WTC11 (cell line): Measurements from ENCODE around the gene TOR3A. TPM values are rescaled to one million over a fixed set of nuclear protein-coding genes. Genes with fewer than 3 reads are reported as not detected.

ENCODE experiments used
- ATAC-seq: fragments of 200-7000 bp; cut with Tn5 transposase; 2 replicates; pipeline ENCODE4 v1.10.0; 2021; ENCODE audit warnings: mild to moderate bottlenecking, moderate library complexity
- CTCF ChIA-PET: fragments of 300-600 bp; sonication (Branson Sonifier 250); formaldehyde crosslinking; loops from one replicate; lab custom pipeline; 2021; ENCODE audit warnings: antibody characterized with exemption; lab: Charles Lee
- POLR2A ChIA-PET: fragments of 350-600 bp; sonication (Branson Sonifier 250); formaldehyde crosslinking; loops from one replicate; lab custom pipeline; 2021; ENCODE audit warnings: antibody characterized with exemption; lab: Charles Lee
- DNase-seq: peaks from one replicate; pipeline ENCODE4 v3.0.0; 2021; ENCODE audit warnings: low spot score
- H3K27ac Mint-ChIP-seq: 2 replicates; pipeline ENCODE4 v1.8.0; 2021; ENCODE audit warnings: mixed read lengths
- H3K27me3 Mint-ChIP-seq: 2 replicates; pipeline ENCODE4 v1.8.0; 2021; ENCODE audit warnings: low read depth, mild to moderate bottlenecking, moderate library complexity, mixed read lengths
- H3K36me3 Mint-ChIP-seq: 2 replicates; pipeline ENCODE4 v1.8.0; 2021; ENCODE audit warnings: mixed read lengths
- H3K4me1 Mint-ChIP-seq: 2 replicates; pipeline ENCODE4 v1.8.0; 2022; ENCODE audit warnings: mixed read lengths
- H3K4me3 Mint-ChIP-seq: 2 replicates; pipeline ENCODE4 v1.8.0; 2021; ENCODE audit warnings: mild to moderate bottlenecking, moderate library complexity, mixed read lengths
- H3K9me3 Mint-ChIP-seq: 2 replicates; pipeline ENCODE4 v1.8.0; 2021; ENCODE audit warnings: mixed read lengths
- ATF6 ChIP-seq: sonication (generic); formaldehyde crosslinking; IDR thresholded peaks from 2 replicates; pipeline ENCODE4 v1.8.1; 2023; ENCODE audit warnings: mild to moderate bottlenecking, missing genetic modification reagents
- FOXP1 ChIP-seq: sonication (generic); formaldehyde crosslinking; IDR thresholded peaks from 2 replicates; pipeline ENCODE4 v1.8.0; 2022; ENCODE audit warnings: missing genetic modification reagents, mild to moderate bottlenecking, moderate library complexity, borderline replicate concordance
- GRHL2 ChIP-seq: fragments of 250-450 bp; sonication (Bioruptor Pico); IDR thresholded peaks from 2 replicates; pipeline ENCODE4 v1.8.0; 2022; ENCODE audit warnings: mild to moderate bottlenecking, moderate library complexity; ENCODE audit not compliant: insufficient replicate concordance, severe bottlenecking
- IRF2 ChIP-seq: sonication (generic); formaldehyde crosslinking; IDR thresholded peaks from 2 replicates; pipeline ENCODE4 v1.8.0; 2022; ENCODE audit warnings: low read depth, missing genetic modification reagents, borderline replicate concordance
- KAT7 ChIP-seq: sonication (generic); formaldehyde crosslinking; IDR thresholded peaks from 2 replicates; pipeline ENCODE4 v1.8.1; 2023; ENCODE audit warnings: missing genetic modification reagents, mild to moderate bottlenecking, borderline replicate concordance
- PRDM15 ChIP-seq: sonication (generic); formaldehyde crosslinking; IDR thresholded peaks from 2 replicates; pipeline ENCODE4 v1.8.0; 2022; ENCODE audit warnings: missing genetic modification reagents
- PREB ChIP-seq: sonication (generic); formaldehyde crosslinking; IDR thresholded peaks from 2 replicates; pipeline ENCODE4 v1.8.1; 2022; ENCODE audit warnings: mild to moderate bottlenecking, missing genetic modification reagents, moderate library complexity, borderline replicate concordance
- PRRX2 ChIP-seq: fragments of 250-450 bp; sonication (Bioruptor Pico); IDR thresholded peaks from 2 replicates; pipeline ENCODE4 v1.8.0; 2021; ENCODE audit warnings: mild to moderate bottlenecking
- TEAD1 ChIP-seq: sonication (generic); formaldehyde crosslinking; IDR thresholded peaks from 2 replicates; pipeline ENCODE4 v1.8.0; 2022; ENCODE audit warnings: mild to moderate bottlenecking, missing genetic modification reagents
- ZBTB43 ChIP-seq: sonication (generic); formaldehyde crosslinking; IDR thresholded peaks from 2 replicates; pipeline ENCODE4 v1.8.1; 2023; ENCODE audit warnings: mild to moderate bottlenecking, missing genetic modification reagents
- ZNF671 ChIP-seq: fragments of 250-450 bp; sonication (Bioruptor Pico); IDR thresholded peaks from 2 replicates; pipeline ENCODE4 v1.8.0; 2021; ENCODE audit warnings: mild to moderate bottlenecking
- total RNA-seq: library from RNA; stranded (reverse); gene quantifications from 3 replicates; pipeline ENCODE4 v1.2.3, GENCODE V29; 2021
- TF ChIP-seq, protein P1 (sequence below): sonication (generic); formaldehyde crosslinking; IDR thresholded peaks from 2 replicates; pipeline ENCODE4 v1.8.0; 2022; ENCODE audit warnings: mild to moderate bottlenecking, missing genetic modification reagents
- TF ChIP-seq, protein P2 (sequence below): fragments of 250-450 bp; sonication (Bioruptor Pico); IDR thresholded peaks from 2 replicates; pipeline ENCODE4 v1.9.0; 2021; ENCODE audit warnings: mild to moderate bottlenecking
- TF ChIP-seq, protein P3 (sequence below): fragments of 250-450 bp; sonication (Bioruptor Pico); IDR thresholded peaks from 2 replicates; pipeline ENCODE4 v1.9.0; 2021; ENCODE audit warnings: moderate library complexity, mild to moderate bottlenecking, inconsistent platforms, borderline replicate concordance

The TOR3A gene
- total RNA-seq, 1 experiment from 2014 or later = 20.5 TPM

- TF ChIP-seq PREB (CRISPR knock-in tag) (no peak), IRF2 (CRISPR knock-in tag) (no peak)
- TF ChIP-seq, all 79 proteins: peak for 6
These were observed 596 bp downstream of the TOR3A start (continued) for GRCh38 chr1:179082333-179082998.

- H3K4me3 Mint-ChIP-seq = peak overlapping the region; percentile 89
- H3K27ac Mint-ChIP-seq = no peak overlapping the region
- CTCF ChIA-PET = interaction anchor here (0.7 to 1.4 kb wide), 6 partner anchors 23 to 727 kb away, joined by 3 to 7 read pairs (median 4); partner anchors contain the start of gene SOAT1
- POLR2A ChIA-PET = interaction anchor here (1.0 kb wide), 1 partner anchor 112 kb away, joined by 3 read pairs; no protein-coding TSS in a partner anchor
- no peaks in the 10 kb centered on the region for H3K9me3 Mint-ChIP-seq
- ATAC-seq = no peak
- H3K36me3 Mint-ChIP-seq = peaks cover 7% of the 10 kb centered on the region; the same call in 1 of the 2 replicates
- no peak for TF ChIP-seq PRDM15 (CRISPR knock-in tag)
- TF ChIP-seq ZNF671 (CRISPR knock-in tag) = no peak
- TF ChIP-seq PRRX2 (CRISPR knock-in tag) = no peak
- TF ChIP-seq, protein P1, sequence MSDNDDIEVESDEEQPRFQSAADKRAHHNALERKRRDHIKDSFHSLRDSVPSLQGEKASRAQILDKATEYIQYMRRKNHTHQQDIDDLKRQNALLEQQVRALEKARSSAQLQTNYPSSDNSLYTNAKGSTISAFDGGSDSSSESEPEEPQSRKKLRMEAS (CRISPR knock-in tag) = 0 out of 2 replicates have a peak, but pooled peaks have one; percentile 8
- no peak for TF ChIP-seq FOXP1
- no peak for TF ChIP-seq GRHL2
- TF ChIP-seq TEAD1 (CRISPR knock-in tag) = 0 out of 2 replicates have a peak, but pooled peaks have one; percentile 21
- TF ChIP-seq, protein P2, sequence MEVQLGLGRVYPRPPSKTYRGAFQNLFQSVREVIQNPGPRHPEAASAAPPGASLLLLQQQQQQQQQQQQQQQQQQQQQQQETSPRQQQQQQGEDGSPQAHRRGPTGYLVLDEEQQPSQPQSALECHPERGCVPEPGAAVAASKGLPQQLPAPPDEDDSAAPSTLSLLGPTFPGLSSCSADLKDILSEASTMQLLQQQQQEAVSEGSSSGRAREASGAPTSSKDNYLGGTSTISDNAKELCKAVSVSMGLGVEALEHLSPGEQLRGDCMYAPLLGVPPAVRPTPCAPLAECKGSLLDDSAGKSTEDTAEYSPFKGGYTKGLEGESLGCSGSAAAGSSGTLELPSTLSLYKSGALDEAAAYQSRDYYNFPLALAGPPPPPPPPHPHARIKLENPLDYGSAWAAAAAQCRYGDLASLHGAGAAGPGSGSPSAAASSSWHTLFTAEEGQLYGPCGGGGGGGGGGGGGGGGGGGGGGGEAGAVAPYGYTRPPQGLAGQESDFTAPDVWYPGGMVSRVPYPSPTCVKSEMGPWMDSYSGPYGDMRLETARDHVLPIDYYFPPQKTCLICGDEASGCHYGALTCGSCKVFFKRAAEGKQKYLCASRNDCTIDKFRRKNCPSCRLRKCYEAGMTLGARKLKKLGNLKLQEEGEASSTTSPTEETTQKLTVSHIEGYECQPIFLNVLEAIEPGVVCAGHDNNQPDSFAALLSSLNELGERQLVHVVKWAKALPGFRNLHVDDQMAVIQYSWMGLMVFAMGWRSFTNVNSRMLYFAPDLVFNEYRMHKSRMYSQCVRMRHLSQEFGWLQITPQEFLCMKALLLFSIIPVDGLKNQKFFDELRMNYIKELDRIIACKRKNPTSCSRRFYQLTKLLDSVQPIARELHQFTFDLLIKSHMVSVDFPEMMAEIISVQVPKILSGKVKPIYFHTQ (CRISPR knock-in tag) = no peak
- H3K4me1 Mint-ChIP-seq = peaks cover 32% of the 10 kb centered on the region
- no peak for DNase-seq
- no peaks in the 10 kb centered on the region for H3K27me3 Mint-ChIP-seq
These were observed 1.1 kb downstream of the TOR3A start for GRCh38 chr1:179082999-179083335.

DNA sequence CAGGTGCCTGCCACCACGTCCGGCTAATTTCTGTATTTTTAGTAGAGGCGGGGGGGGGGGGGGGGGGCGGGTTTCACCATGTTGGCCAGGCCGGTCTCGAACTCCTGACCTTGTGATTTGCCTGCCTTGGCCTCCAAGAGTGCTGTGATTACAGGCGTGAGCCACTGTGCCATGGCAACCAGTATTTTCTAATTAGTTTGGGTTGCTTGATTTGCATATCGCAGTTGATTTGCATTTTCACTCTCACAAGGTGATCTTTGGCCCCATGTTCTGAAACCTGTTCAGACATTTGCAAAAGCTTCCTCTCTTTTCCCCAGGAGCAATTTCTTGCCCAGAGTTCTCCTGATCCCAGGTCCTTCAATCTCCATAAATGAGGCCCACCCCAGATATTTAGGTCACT lies 1.7 kb downstream of the TOR3A start:
- DNase-seq = no peak
- H3K4me1 Mint-ChIP-seq = peaks cover 35% of the 10 kb centered on the region
- ATAC-seq = no peak
- 0 out of 2 replicates have a peak overlapping the region, but pooled peaks have one; percentile 41 for H3K27ac Mint-ChIP-seq
- ChIA-PET POLR2A (interaction anchor here (1.0 kb wide), 1 partner anchor 111 kb away, joined by 3 read pairs; no protein-coding TSS in a partner anchor), CTCF (interaction anchor here (1.4 kb wide), 1 partner anchor 22 kb away, joined by 7 read pairs; no protein-coding TSS in a partner anchor)
- peaks cover 7% of the 10 kb centered on the region; the same call in 1 of the 2 replicates for H3K36me3 Mint-ChIP-seq
- H3K27me3 Mint-ChIP-seq = no peaks in the 10 kb centered on the region
- TF ChIP-seq KAT7 (no peak), ATF6 (CRISPR knock-in tag) (no peak), ZBTB43 (no peak)
- TF ChIP-seq, protein P2 (CRISPR knock-in tag) = no peak
- TF ChIP-seq, protein P3, sequence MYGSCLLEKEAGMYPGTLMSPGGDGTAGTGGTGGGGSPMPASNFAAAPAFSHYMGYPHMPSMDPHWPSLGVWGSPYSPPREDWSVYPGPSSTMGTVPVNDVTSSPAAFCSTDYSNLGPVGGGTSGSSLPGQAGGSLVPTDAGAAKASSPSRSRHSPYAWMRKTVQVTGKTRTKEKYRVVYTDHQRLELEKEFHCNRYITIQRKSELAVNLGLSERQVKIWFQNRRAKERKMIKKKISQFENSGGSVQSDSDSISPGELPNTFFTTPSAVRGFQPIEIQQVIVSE (CRISPR knock-in tag) = no peak
- no peaks in the 10 kb centered on the region for H3K9me3 Mint-ChIP-seq
- H3K4me3 Mint-ChIP-seq = peak overlapping the region; percentile 52
